PFSK-1 (cell line): ENCODE measurements around the gene SYNE2.

ENCODE experiments used
- REST ChIP-seq, 2 experiments: IDR thresholded peaks; 2 replicates each; pipeline versions ENCODE4 v1.6.1 to v1.8.0; 2011 to 2012; ENCODE audit warnings: low read depth in 2 of 2, low read length in 2 of 2, control low read depth in 1 of 2, inconsistent platforms in 1 of 2, mild to moderate bottlenecking in 1 of 2, moderate library complexity in 1 of 2; ENCODE audit not compliant: insufficient read depth in 1 of 2
- SIN3A ChIP-seq: IDR thresholded peaks from 2 replicates; pipeline ENCODE4 v1.6.1; 2012; ENCODE audit warnings: mild to moderate bottlenecking, low read length, moderate library complexity, borderline replicate concordance; ENCODE audit not compliant: insufficient read depth
- TAF1 ChIP-seq: IDR thresholded peaks from 2 replicates; pipeline ENCODE4 v1.6.1; 2012; ENCODE audit warnings: low read length, control low read depth, borderline replicate concordance; ENCODE audit not compliant: insufficient read depth

DNA sequence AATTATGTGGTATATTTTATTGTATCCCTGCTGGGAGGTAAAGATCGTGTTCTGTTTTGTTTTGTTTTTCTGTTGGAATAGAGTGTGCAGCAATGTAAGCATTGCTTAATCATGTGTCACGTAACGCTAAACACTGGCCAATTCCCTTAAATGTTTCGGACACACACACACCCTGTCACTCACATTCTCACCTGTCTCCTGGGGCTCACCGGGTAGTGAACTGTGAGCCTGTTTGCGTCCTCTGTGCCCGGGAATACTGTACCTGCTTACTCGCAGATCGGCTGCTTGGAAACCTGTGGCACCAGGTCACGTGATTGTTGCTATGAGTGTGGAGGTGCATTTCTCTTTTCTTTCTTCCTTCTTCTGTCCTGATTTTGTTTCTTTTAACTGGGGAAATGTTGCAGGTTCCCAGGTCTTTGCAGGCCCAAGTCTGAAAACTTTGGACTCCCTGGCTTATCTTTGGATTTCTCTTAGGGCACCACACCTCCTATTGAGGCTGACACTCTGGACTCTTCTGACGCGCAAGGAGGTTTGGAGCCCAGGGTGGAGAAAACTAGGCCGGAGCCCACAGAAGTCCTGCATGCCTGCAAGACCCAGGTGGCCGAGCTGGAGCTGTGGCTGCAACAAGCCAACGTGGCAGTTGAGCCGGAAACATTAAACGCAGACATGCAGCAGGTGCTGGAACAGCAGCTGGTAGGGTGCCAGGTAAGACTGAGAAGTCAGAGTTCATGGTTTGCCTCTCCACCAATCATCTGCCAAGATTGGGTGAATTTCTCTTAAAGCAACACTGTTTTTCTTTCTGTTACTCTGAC, 260.3 kb downstream of the SYNE2 start:
- no peak for TF ChIP-seq REST (IDR thresholded peaks at IDR 0.05; ENCODE audit: insufficient read depth in 1 of 2, low read depth in 2 of 2, low read length in 2 of 2)
- no peak for TF ChIP-seq TAF1
- TF ChIP-seq SIN3A = no peak
